ENCODE measurements around the gene VSTM2L. TPM values are rescaled to one million over a fixed set of nuclear protein-coding genes. Genes with fewer than 3 reads are reported as not detected.

Gene VSTM2L
- total RNA-seq, 4 donors from 2014 or later = 7.5 to 11.7 (median 10.1) TPM

DNA sequence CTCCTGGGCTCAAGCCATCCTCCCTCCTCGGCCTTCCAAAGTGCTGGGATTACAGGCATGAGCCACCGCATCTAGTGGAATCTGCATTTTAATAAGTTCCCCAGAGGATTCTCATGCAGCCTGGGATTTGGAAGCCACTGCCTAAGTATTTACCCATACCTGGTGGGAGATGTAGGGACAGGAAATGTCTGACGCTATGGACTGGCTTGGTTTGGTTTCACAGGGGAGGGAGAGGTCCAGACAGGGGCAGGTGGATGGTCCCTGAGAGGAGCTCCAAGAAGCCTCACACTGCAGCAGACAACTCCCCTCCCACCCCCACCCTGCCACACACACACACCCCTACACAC lies 4.4 kb downstream of the VSTM2L start:
- 36% methylated on average over 3 of the region's 3 CpGs for WGBS
- H3K27ac ChIP-seq (replicated peaks in 1 of 4) = peak overlapping the region in 1 of 4 donors; percentile 55
- TF ChIP-seq EP300 (IDR thresholded peaks at IDR 0.05) (no peak), POLR2AphosphoS5 (IDR thresholded peaks at IDR 0.05) (no peak), POLR2A (IDR thresholded peaks at IDR 0.05; ENCODE audit: low read depth) (no peak)
- TF ChIP-seq, protein P1, sequence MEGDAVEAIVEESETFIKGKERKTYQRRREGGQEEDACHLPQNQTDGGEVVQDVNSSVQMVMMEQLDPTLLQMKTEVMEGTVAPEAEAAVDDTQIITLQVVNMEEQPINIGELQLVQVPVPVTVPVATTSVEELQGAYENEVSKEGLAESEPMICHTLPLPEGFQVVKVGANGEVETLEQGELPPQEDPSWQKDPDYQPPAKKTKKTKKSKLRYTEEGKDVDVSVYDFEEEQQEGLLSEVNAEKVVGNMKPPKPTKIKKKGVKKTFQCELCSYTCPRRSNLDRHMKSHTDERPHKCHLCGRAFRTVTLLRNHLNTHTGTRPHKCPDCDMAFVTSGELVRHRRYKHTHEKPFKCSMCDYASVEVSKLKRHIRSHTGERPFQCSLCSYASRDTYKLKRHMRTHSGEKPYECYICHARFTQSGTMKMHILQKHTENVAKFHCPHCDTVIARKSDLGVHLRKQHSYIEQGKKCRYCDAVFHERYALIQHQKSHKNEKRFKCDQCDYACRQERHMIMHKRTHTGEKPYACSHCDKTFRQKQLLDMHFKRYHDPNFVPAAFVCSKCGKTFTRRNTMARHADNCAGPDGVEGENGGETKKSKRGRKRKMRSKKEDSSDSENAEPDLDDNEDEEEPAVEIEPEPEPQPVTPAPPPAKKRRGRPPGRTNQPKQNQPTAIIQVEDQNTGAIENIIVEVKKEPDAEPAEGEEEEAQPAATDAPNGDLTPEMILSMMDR (IDR thresholded peaks at IDR 0.05) = no peak
- peaks cover 6 to 72% (median 64%) of the 10 kb centered on the region in 4 donors for H3K4me1 ChIP-seq
- H3K27me3 ChIP-seq = peaks cover 0 to 33% (median 1%) of the 10 kb centered on the region in 4 donors
- no peak for DNase-seq (ENCODE audit: extremely low spot score)
- intact Hi-C loops (cut with DNase I) = no loop called here
- H3K9me3 ChIP-seq = no peaks in the 10 kb centered on the region
- no peaks in the 10 kb centered on the region for H3K36me3 ChIP-seq
- H3K4me3 ChIP-seq = no peak overlapping the region

DNA sequence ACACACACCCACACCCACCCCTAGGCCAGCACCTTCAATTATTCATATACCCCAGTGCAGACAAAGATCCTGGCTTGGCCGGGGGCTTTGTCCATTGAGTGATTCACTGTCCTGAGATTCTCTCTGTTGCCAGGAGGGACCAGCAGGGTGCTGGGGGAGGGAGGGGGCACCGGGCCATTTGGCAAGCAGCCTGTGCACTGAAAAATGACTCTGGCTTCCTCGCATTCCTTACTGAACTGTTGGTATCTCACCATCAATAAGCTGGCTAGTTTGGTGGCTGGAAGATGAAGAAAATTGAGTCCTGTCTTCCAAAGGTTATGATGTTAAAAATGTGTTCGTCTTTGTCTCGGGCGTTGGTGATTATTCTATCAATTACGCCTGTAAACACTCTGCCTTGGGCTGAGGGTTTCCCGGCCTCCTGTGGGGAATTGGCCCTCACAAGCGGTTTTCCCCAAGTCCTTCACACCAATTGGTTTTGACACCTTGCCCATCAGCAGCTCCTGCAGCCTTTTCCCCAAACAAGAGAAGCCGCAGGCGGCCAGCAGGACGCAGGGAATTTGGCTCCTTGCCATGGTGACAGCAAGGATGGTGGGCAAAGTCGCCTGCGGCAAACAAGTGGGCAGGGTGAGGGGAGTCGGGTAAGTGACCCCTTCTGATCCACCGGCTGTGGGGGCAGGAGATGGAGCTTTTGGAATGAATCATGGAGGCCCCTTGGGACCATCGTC lies 4.9 kb downstream of the VSTM2L start:
- peak in 1 of 2 donors; percentile 59 for TF ChIP-seq POLR2AphosphoS5 (IDR thresholded peaks at IDR 0.05)
- TF ChIP-seq POLR2A (IDR thresholded peaks at IDR 0.05; ENCODE audit: low read depth) = no peak
- no peak overlapping the region for H3K27ac ChIP-seq (replicated peaks in 1 of 4)
- DNase-seq (ENCODE audit: extremely low spot score) = no peak
- H3K4me1 ChIP-seq = peaks cover under 1 to 70% (median 63%) of the 10 kb centered on the region in 4 donors
- no peaks in the 10 kb centered on the region for H3K9me3 ChIP-seq
- no peaks in the 10 kb centered on the region for H3K36me3 ChIP-seq
- WGBS = 38% methylated on average over 15 of the region's 17 CpGs
- H3K4me3 ChIP-seq = no peak overlapping the region
- intact Hi-C loops (cut with DNase I) = no loop called here
- peaks cover 0 to 33% (median 1%) of the 10 kb centered on the region in 4 donors for H3K27me3 ChIP-seq

DNA sequence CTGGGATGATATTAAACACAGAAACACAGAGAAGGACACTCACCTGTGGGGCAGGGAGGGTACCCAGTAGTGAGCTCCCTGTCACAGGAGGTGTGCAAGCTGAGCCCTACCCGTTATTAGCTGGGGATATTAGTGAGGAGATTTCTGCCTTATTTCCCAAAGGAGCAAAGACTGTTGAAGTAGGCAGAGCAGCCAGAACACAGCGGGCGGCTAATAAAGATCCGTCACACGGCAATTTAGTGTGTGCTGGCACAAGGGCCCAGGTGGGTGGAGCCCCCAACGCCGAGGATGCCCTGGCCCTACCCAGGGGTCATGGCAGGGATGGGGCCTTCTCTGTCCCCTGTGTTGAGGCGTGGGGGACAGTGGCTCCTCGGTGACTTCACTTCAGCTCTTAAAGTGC lies 8.3 kb downstream of the VSTM2L start:
- intact Hi-C loops (cut with DNase I) = no loop called here
- Histone ChIP-seq H3K4me1 (peaks cover 15 to 67% (median 62%) of the 10 kb centered on the region in 4 donors), H3K27me3 (peaks cover 0 to 39% (median 0%) of the 10 kb centered on the region in 4 donors), H3K9me3 (no peaks in the 10 kb centered on the region), H3K36me3 (no peaks in the 10 kb centered on the region), H3K4me3 (no peak overlapping the region), H3K27ac (replicated peaks in 1 of 4) (no peak overlapping the region)
- TF ChIP-seq POLR2A (IDR thresholded peaks at IDR 0.05; ENCODE audit: low read depth) (no peak), POLR2AphosphoS5 (IDR thresholded peaks at IDR 0.05) (no peak), EP300 (IDR thresholded peaks at IDR 0.05) (no peak)
- TF ChIP-seq, protein P1 (IDR thresholded peaks at IDR 0.05) = no peak
- DNase-seq (ENCODE audit: extremely low spot score) = no peak
- WGBS = 50% methylated on average over 9 of the region's 9 CpGs

DNA sequence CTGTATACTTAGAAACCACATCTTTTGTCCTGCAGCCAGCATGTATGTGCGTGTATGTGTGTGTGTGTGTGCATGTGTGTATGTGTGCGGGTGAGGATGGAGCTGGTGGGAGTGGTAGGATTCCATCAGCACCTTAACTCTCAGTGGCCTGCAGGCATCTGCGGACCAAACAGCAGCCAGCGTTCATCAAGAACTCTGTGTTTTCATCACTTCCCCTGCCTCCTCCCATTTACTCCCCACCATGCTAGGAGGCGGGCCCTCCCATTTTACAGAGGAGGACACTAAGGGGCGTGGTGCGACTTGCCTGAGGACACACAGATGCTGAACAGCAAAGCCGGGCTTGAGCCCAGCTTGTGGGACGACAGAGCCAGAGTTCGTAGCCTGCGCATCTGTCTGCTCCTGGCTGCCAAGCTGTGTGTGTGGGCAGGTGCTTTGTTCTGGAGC lies 8.9 kb downstream of the VSTM2L start:
- TF ChIP-seq EP300 (IDR thresholded peaks at IDR 0.05) (no peak), POLR2A (IDR thresholded peaks at IDR 0.05; ENCODE audit: low read depth) (no peak), POLR2AphosphoS5 (IDR thresholded peaks at IDR 0.05) (peak; percentile 7 to 50)
- H3K27me3 ChIP-seq = peaks cover 0 to 42% (median 0%) of the 10 kb centered on the region in 4 donors
- intact Hi-C loops (cut with DNase I) = no loop called here
- peaks cover 15 to 63% (median 60%) of the 10 kb centered on the region in 4 donors for H3K4me1 ChIP-seq
- H3K9me3 ChIP-seq = no peaks in the 10 kb centered on the region
- 22% methylated on average over 9 of the region's 11 CpGs for WGBS
- no peak overlapping the region for H3K27ac ChIP-seq (replicated peaks in 1 of 4)
- no peaks in the 10 kb centered on the region for H3K36me3 ChIP-seq
- no peak overlapping the region for H3K4me3 ChIP-seq
- no peak for DNase-seq (ENCODE audit: extremely low spot score)

DNA sequence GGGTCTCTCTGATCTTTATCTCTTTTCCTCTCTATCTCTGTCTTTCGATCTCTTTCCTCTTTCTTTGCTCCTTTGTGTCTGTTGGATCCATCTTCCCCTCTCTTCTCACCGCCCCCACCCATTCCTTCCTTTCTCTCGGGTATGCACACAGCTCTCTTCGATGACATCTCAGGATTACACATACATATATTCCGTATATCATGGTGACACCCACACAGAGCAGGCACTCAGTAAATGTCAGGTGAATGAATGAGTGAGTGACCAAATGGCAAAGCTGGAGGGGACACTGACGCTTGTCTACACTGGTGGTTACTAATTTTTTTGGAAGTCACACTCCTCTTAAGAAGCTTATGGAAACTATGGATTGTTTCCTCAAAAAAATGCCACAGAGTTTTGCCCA lies 9.9 kb downstream of the VSTM2L start:
- no peaks in the 10 kb centered on the region for H3K9me3 ChIP-seq

More for the DNA sequence above, 9.9 kb downstream of the VSTM2L start:
- DNase-seq (ENCODE audit: extremely low spot score) = no peak
- WGBS = 70% methylated on average over 6 of the region's 6 CpGs
- Histone ChIP-seq H3K27ac (replicated peaks in 1 of 4) (no peak overlapping the region), H3K36me3 (no peaks in the 10 kb centered on the region), H3K4me3 (no peak overlapping the region), H3K4me1 (peaks cover 15 to 53% (median 49%) of the 10 kb centered on the region in 4 donors), H3K27me3 (peaks cover 0 to 42% (median 0%) of the 10 kb centered on the region in 4 donors)
- intact Hi-C loops (cut with DNase I) = no loop called here
- TF ChIP-seq, protein P1 (IDR thresholded peaks at IDR 0.05) = no peak
- TF ChIP-seq EP300 (IDR thresholded peaks at IDR 0.05) = no peak
- no peak for TF ChIP-seq POLR2AphosphoS5 (IDR thresholded peaks at IDR 0.05)
- TF ChIP-seq POLR2A (IDR thresholded peaks at IDR 0.05; ENCODE audit: low read depth) = no peak
